ES-I3 (cell line): Measurements from ENCODE around the gene MAP4.

Experiments
- H3K36me3 ChIP-seq: 2 replicates; pipeline ENCODE4 v1.6.1; 2013; ENCODE audit warnings: mild to moderate bottlenecking, low read length, control low read depth, moderate library complexity; ENCODE audit not compliant: insufficient read depth
- H3K4me1 ChIP-seq: 2 replicates; pipeline ENCODE4 v1.6.1; 2013; ENCODE audit warnings: mild to moderate bottlenecking, control low read depth, low read length; ENCODE audit not compliant: insufficient read depth
- H3K9ac ChIP-seq: 2 replicates; pipeline ENCODE4 v1.6.1; 2013; ENCODE audit warnings: low read depth, mild to moderate bottlenecking, low read length, moderate library complexity
- H3K9me3 ChIP-seq: 2 replicates; pipeline ENCODE4 v1.6.1; 2013; ENCODE audit warnings: mild to moderate bottlenecking, low read length, moderate library complexity; ENCODE audit not compliant: control insufficient read depth, insufficient read depth

The MAP4 gene

GRCh38 chr3:48000212-48000611 is 16.0 kb downstream of the MAP4 start:
- no peaks in the 10 kb centered on the region for H3K9me3 ChIP-seq
- no peaks in the 10 kb centered on the region; the same call in 1 of the 2 replicates for H3K36me3 ChIP-seq
- H3K4me1 ChIP-seq: 0 out of 2 replicates have a peak, but pooled peaks cover 4% of the 10 kb centered on the region
- no peak overlapping the region for H3K9ac ChIP-seq

- Histone ChIP-seq H3K9ac (no peak overlapping the region), H3K4me1 (0 out of 2 replicates have a peak, but pooled peaks cover 4% of the 10 kb centered on the region), H3K36me3 (peaks cover 3% of the 10 kb centered on the region; the same call in 1 of the 2 replicates), H3K9me3 (0 out of 2 replicates have a peak, but pooled peaks cover 3% of the 10 kb centered on the region)
These were observed 19.8 kb downstream of the MAP4 start for GRCh38 chr3:47996440-47996839.

GRCh38 chr3:47994180-47994579 is 22.0 kb downstream of the MAP4 start:
- Histone ChIP-seq H3K9me3 (0 out of 2 replicates have a peak, but pooled peaks cover 3% of the 10 kb centered on the region), H3K4me1 (0 out of 2 replicates have a peak, but pooled peaks cover 4% of the 10 kb centered on the region), H3K36me3 (peaks cover 3% of the 10 kb centered on the region; the same call in 1 of the 2 replicates), H3K9ac (no peak overlapping the region)

- Histone ChIP-seq H3K9ac (no peak overlapping the region), H3K4me1 (0 out of 2 replicates have a peak, but pooled peaks cover 7% of the 10 kb centered on the region), H3K36me3 (peaks cover 3% of the 10 kb centered on the region; the same call in 1 of the 2 replicates), H3K9me3 (0 out of 2 replicates have a peak, but pooled peaks cover 3% of the 10 kb centered on the region)
These were observed 24.9 kb downstream of the MAP4 start for GRCh38 chr3:47991341-47991740.

- Histone ChIP-seq H3K36me3 (peaks cover 3% of the 10 kb centered on the region; the same call in 1 of the 2 replicates), H3K4me1 (0 out of 2 replicates have a peak, but pooled peaks cover 7% of the 10 kb centered on the region), H3K9ac (no peak overlapping the region), H3K9me3 (0 out of 2 replicates have a peak, but pooled peaks cover 3% of the 10 kb centered on the region)
These were observed 26.2 kb downstream of the MAP4 start for GRCh38 chr3:47989981-47990440.

- no peaks in the 10 kb centered on the region for H3K36me3 ChIP-seq
- H3K9ac ChIP-seq: no peak overlapping the region
- H3K4me1 ChIP-seq: 0 out of 2 replicates have a peak, but pooled peaks cover 7% of the 10 kb centered on the region
- no peaks in the 10 kb centered on the region for H3K9me3 ChIP-seq
These were observed 30.8 kb downstream of the MAP4 start for GRCh38 chr3:47985381-47985780.

GRCh38 chr3:47984075-47984728 is 32.0 kb downstream of the MAP4 start:
- Histone ChIP-seq H3K9ac (no peak overlapping the region), H3K36me3 (no peaks in the 10 kb centered on the region), H3K4me1 (0 out of 2 replicates have a peak, but pooled peaks cover 4% of the 10 kb centered on the region), H3K9me3 (no peaks in the 10 kb centered on the region)

- Histone ChIP-seq H3K9me3 (no peaks in the 10 kb centered on the region), H3K9ac (no peak overlapping the region), H3K36me3 (no peaks in the 10 kb centered on the region; the same call in 1 of the 2 replicates), H3K4me1 (no peaks in the 10 kb centered on the region)
These were observed 35.4 kb downstream of the MAP4 start for GRCh38 chr3:47980795-47981194.

- Histone ChIP-seq H3K9ac (no peak overlapping the region), H3K36me3 (peaks cover 2% of the 10 kb centered on the region; the same call in 1 of the 2 replicates), H3K9me3 (no peaks in the 10 kb centered on the region), H3K4me1 (no peaks in the 10 kb centered on the region)
These were observed 37.1 kb downstream of the MAP4 start for GRCh38 chr3:47979070-47979469.

- Histone ChIP-seq H3K9ac (no peak overlapping the region), H3K36me3 (peaks cover 2% of the 10 kb centered on the region; the same call in 1 of the 2 replicates), H3K4me1 (no peaks in the 10 kb centered on the region), H3K9me3 (no peaks in the 10 kb centered on the region)
These were observed 37.8 kb downstream of the MAP4 start for GRCh38 chr3:47978386-47978785.

GRCh38 chr3:47976135-47976732 is 40.0 kb downstream of the MAP4 start:
- Histone ChIP-seq H3K9me3 (no peaks in the 10 kb centered on the region), H3K36me3 (peaks cover 2% of the 10 kb centered on the region; the same call in 1 of the 2 replicates), H3K4me1 (no peaks in the 10 kb centered on the region), H3K9ac (no peak overlapping the region)

GRCh38 chr3:47974974-47975470 is 41.2 kb downstream of the MAP4 start:
- Histone ChIP-seq H3K9ac (no peak overlapping the region), H3K9me3 (no peaks in the 10 kb centered on the region), H3K36me3 (peaks cover 2% of the 10 kb centered on the region; the same call in 1 of the 2 replicates), H3K4me1 (no peaks in the 10 kb centered on the region)

GRCh38 chr3:47971081-47971480 is 45.1 kb downstream of the MAP4 start:
- H3K4me1 ChIP-seq: no peaks in the 10 kb centered on the region
- H3K9me3 ChIP-seq: no peaks in the 10 kb centered on the region
- H3K36me3 ChIP-seq: peaks cover 2% of the 10 kb centered on the region; the same call in 1 of the 2 replicates
- no peak overlapping the region for H3K9ac ChIP-seq

- H3K36me3 ChIP-seq: no peaks in the 10 kb centered on the region
- H3K4me1 ChIP-seq: no peaks in the 10 kb centered on the region; the same call in 1 of the 2 replicates
- H3K9me3 ChIP-seq: no peaks in the 10 kb centered on the region
- no peak overlapping the region for H3K9ac ChIP-seq
These were observed 51.5 kb downstream of the MAP4 start for GRCh38 chr3:47964740-47965139.
